DOHH2 (cell line): ENCODE measurements around the gene DHRS7B.

Source experiments
- EZH2phosphoT487 ChIP-seq: fragments of 200-600 bp; sonication (generic); IDR thresholded peaks from 2 replicates; pipeline ENCODE4 v1.6.1; 2017; ENCODE audit warnings: borderline replicate concordance, mild to moderate bottlenecking, antibody characterized with exemption, low read length, moderate library complexity, mixed read lengths
- TF ChIP-seq, protein P1 (sequence below): fragments of 200-600 bp; sonication (generic); IDR thresholded peaks from one replicate; pipeline ENCODE4 v1.5.1; 2014; ENCODE audit warnings: antibody characterized with exemption, mild to moderate bottlenecking, low read depth, low read length; ENCODE audit not compliant: poor library complexity, severe bottlenecking

DNA sequence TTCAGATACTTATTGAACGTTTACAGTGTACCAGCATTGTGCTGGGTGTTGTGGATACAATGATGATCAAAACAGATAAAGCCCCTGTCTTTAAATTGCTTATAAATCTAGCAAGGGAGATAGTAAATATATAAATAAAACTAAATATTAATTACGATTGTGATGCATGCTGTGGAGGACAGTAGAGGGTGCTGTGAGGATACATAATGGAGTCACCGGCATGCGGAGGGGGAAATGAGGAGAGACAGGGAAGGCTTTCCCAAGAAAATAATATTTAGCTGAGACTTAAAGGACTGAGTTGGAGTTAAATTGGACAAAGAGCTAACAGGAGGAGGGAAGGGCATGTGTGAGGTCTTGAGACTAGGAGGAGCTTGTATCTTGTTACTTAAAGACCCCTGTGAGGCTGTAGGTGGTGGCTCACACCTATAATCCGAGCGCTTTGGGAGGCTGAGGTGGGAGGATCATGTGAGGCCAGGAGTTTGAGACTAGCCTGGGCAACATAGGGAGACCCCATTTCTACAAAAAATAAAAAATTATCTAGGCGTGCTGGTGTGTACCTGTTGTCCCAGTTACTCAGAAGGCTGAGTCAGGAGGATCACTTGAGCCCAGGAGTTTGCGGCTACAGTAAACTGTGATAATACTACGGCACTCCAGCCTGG, 2.4 kb downstream of the DHRS7B start:
- TF ChIP-seq, protein P1, sequence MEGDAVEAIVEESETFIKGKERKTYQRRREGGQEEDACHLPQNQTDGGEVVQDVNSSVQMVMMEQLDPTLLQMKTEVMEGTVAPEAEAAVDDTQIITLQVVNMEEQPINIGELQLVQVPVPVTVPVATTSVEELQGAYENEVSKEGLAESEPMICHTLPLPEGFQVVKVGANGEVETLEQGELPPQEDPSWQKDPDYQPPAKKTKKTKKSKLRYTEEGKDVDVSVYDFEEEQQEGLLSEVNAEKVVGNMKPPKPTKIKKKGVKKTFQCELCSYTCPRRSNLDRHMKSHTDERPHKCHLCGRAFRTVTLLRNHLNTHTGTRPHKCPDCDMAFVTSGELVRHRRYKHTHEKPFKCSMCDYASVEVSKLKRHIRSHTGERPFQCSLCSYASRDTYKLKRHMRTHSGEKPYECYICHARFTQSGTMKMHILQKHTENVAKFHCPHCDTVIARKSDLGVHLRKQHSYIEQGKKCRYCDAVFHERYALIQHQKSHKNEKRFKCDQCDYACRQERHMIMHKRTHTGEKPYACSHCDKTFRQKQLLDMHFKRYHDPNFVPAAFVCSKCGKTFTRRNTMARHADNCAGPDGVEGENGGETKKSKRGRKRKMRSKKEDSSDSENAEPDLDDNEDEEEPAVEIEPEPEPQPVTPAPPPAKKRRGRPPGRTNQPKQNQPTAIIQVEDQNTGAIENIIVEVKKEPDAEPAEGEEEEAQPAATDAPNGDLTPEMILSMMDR = no peak
- no peak for TF ChIP-seq EZH2phosphoT487
